ENCODE measurements around the gene RPL13. TPM values are rescaled to one million over a fixed set of nuclear protein-coding genes. Genes with fewer than 3 reads are reported as not detected.

The RPL13 gene
- total and polyA plus RNA-seq, 2 of the 13 experiments (the other 11 are each of a cell fraction or from before 2014, with no cell fraction given) = 2,988 to 4,411 TPM

GRCh38 chr16:89560378-89561141, at the start of gene RPL13 (continued):
- no peak for TF ChIP-seq RCOR2 (CRISPR knock-in tag; IDR thresholded peaks at IDR 0.05)
- peak; percentile 63 for TF ChIP-seq SKI (IDR thresholded peaks at IDR 0.05; ENCODE audit: partially characterized antibody)
- no peak for TF ChIP-seq ZNF207 (IDR thresholded peaks at IDR 0.05; ENCODE audit: borderline replicate concordance)
- TF ChIP-seq FOSL1 (CRISPR knock-in tag; IDR thresholded peaks at IDR 0.05; ENCODE audit: borderline replicate concordance) = peak; percentile 40; the same call in 1 of the 2 replicates
- peak; percentile 99 for TF ChIP-seq FOXC1 (CRISPR knock-in tag; IDR thresholded peaks at IDR 0.05; ENCODE audit: borderline replicate concordance)
- TF ChIP-seq KAT2B (IDR thresholded peaks at IDR 0.05; ENCODE audit: borderline replicate concordance, low read depth, low read length) = no peak
- peak; percentile 99 for TF ChIP-seq MYC (CRISPR knock-in tag; IDR thresholded peaks at IDR 0.05; ENCODE audit: borderline replicate concordance)
- peak; percentile 69 for TF ChIP-seq NRL (CRISPR knock-in tag; IDR thresholded peaks at IDR 0.05; ENCODE audit: borderline replicate concordance)
- TF ChIP-seq ZNF180 (CRISPR knock-in tag; IDR thresholded peaks at IDR 0.05; ENCODE audit: borderline replicate concordance, low read depth) = no peak
- peak; percentile 96 for TF ChIP-seq ZNF274 (CRISPR knock-in tag; IDR thresholded peaks at IDR 0.05)
- no peak for TF ChIP-seq MAFK (conservative IDR thresholded peaks at IDR 0.05 in 1 of 2, IDR thresholded peaks at IDR 0.05 in 1 of 2; ENCODE audit: low read length in 2 of 2)
- peak; percentile 77; the same call in 1 of the 2 replicates for TF ChIP-seq ZNF704 (CRISPR knock-in tag; IDR thresholded peaks at IDR 0.05; ENCODE audit: borderline replicate concordance)
- peak; percentile 25; the same call in 1 of the 2 replicates for TF ChIP-seq ISX (CRISPR knock-in tag; conservative IDR thresholded peaks at IDR 0.05)
- TF ChIP-seq ZNF75D (CRISPR knock-in tag; IDR thresholded peaks at IDR 0.05; ENCODE audit: borderline replicate concordance) = peak; percentile 96; the same call in 1 of the 2 replicates
- no peak for TF ChIP-seq THYN1 (CRISPR knock-in tag; IDR thresholded peaks at IDR 0.05; ENCODE audit: borderline replicate concordance, low read depth)
- TF ChIP-seq ARNT2 (CRISPR knock-in tag; IDR thresholded peaks at IDR 0.05; ENCODE audit: low read depth) = peak; percentile 91
- peak; percentile 76; the same call in 1 of the 2 replicates for TF ChIP-seq ZBTB26 (CRISPR knock-in tag; IDR thresholded peaks at IDR 0.05; ENCODE audit: borderline replicate concordance)
- TF ChIP-seq MIXL1 (CRISPR knock-in tag; IDR thresholded peaks at IDR 0.05) = peak; percentile 91
- TF ChIP-seq BORCS8-MEF2B (CRISPR knock-in tag; IDR thresholded peaks at IDR 0.05) = peak; percentile 88
- no peak for TF ChIP-seq HDAC6 (IDR thresholded peaks at IDR 0.05; ENCODE audit: low read depth, low read length)
- peak; percentile 78 for TF ChIP-seq ZNF264 (CRISPR knock-in tag; IDR thresholded peaks at IDR 0.05)
- TF ChIP-seq RNF2 (conservative IDR thresholded peaks at IDR 0.05; ENCODE audit: low read depth) = peak; percentile 91
- peak; percentile 85; the same call in 1 of the 2 replicates for TF ChIP-seq ZNF605 (CRISPR knock-in tag; IDR thresholded peaks at IDR 0.05)
- peak; percentile 45; the same call in 1 of the 2 replicates for TF ChIP-seq ZBTB21 (CRISPR knock-in tag; IDR thresholded peaks at IDR 0.05)
- TF ChIP-seq POLR2AphosphoS2 (IDR thresholded peaks at IDR 0.05; ENCODE audit: low read depth, low read length) = peak; percentile 95; the same call in 1 of the 2 replicates
- peak; percentile 67; the same call in 1 of the 2 replicates for TF ChIP-seq GPN1 (CRISPR knock-in tag; IDR thresholded peaks at IDR 0.05; ENCODE audit: borderline replicate concordance)
- peak; percentile 87; the same call in 1 of the 2 replicates for TF ChIP-seq ZKSCAN5 (CRISPR knock-in tag; IDR thresholded peaks at IDR 0.05)
- no peak for TF ChIP-seq PAX8 (CRISPR knock-in tag; IDR thresholded peaks at IDR 0.05; ENCODE audit: borderline replicate concordance)
- TF ChIP-seq NR2F2 (IDR thresholded peaks at IDR 0.05; ENCODE audit: borderline replicate concordance, low read depth) = peak; percentile 66; the same call in 1 of the 2 replicates
- TF ChIP-seq ATF7-NPFF (CRISPR knock-in tag; IDR thresholded peaks at IDR 0.05; ENCODE audit: low read depth) = peak; percentile 95
